Duodenal mucosa (tissue), 2 donors: ENCODE results near the gene VCX3B.
"Not testable (repeated sequence)": the region's sequence is repeated elsewhere in the genome, so short reads cannot be mapped to it uniquely, and the experiment has no call there.

Source experiments
- H3K27ac ChIP-seq: one replicate; pipeline ENCODE4 v1.7.0; 2013; ENCODE audit warnings: low read depth, low read length
- H3K27me3 ChIP-seq, 2 donors: one replicate each; pipeline ENCODE4 v1.7.0; 2013; ENCODE audit warnings: low read length in 2 of 2, control low read depth in 1 of 2; ENCODE audit not compliant: insufficient read depth in 2 of 2, control insufficient read depth in 1 of 2
- H3K36me3 ChIP-seq, 2 donors: one replicate each; pipeline ENCODE4 v1.7.0; 2013; ENCODE audit warnings: low read length in 2 of 2, control low read depth in 1 of 2; ENCODE audit not compliant: insufficient read depth in 2 of 2, control insufficient read depth in 1 of 2
- H3K4me1 ChIP-seq, 2 donors: one replicate each; pipeline ENCODE4 v1.7.0; 2013; ENCODE audit warnings: low read length in 2 of 2, control low read depth in 1 of 2; ENCODE audit not compliant: insufficient read depth in 2 of 2, control insufficient read depth in 1 of 2
- H3K4me3 ChIP-seq, 2 donors: one replicate each; pipeline ENCODE4 v1.7.0; 2013; ENCODE audit warnings: low read length in 2 of 2, low read depth in 1 of 2
- H3K9ac ChIP-seq, 2 donors: one replicate each; pipeline ENCODE4 v1.7.0; 2013; ENCODE audit warnings: low read length in 2 of 2, low read depth in 1 of 2
- H3K9me3 ChIP-seq, 2 donors: one replicate each; pipeline ENCODE4 v1.7.0; 2013; ENCODE audit warnings: low read length in 2 of 2, control low read depth in 1 of 2; ENCODE audit not compliant: control insufficient read depth in 1 of 2

Gene VCX3B

DNA sequence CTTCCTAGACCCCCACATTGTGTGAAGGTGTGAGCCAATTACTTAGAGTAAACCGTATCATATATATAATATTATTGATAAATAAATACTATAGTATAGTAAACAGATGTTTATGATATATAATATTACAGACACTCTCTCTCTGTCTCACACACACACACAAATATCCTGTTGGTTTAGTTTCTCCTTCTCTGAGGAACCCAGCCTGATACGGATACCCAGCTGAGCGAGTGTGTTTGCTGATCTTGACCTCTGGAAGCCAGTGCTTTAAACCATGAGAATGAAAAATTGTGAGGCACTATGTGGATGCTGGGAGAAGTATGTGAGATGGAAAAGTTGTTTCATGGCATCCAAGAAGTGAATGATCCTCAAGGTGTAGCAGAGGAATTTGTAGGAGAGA, at the start of gene VCX3B:
TSS of gene VCX3B (plus strand) at position 301 of the 400 bp plus-strand sequence. CDS start 621 bp downstream, outside the sequence.
- H3K36me3 ChIP-seq, H3K4me3 ChIP-seq, H3K27me3 ChIP-seq, H3K9ac ChIP-seq, H3K27ac ChIP-seq, H3K4me1 ChIP-seq, H3K9me3 ChIP-seq: not testable (repeated sequence)

DNA sequence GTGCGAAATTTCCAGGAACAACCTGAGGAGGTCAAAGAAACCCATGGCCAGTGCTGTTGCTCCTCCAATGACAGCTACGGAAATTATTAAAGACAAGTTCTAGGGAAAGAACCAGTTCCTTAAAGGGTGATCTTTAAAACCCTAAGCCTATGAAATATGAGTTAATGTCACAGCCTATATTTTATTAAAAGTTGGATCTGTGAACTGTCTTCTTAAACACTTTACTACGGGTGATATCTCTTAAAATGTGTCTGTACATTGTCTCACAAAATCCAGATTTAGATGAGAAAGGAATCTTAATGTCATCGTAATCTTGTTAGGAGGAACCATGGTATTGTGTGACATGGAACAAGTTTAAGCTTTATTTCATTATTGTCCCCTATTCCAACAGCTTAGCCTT, 46.3 kb upstream of the VCX3B start:
- Histone ChIP-seq H3K4me1 (no peaks in the 10 kb centered on the region), H3K36me3 (no peaks in the 10 kb centered on the region), H3K27ac (no peak overlapping the region), H3K9me3 (no peaks in the 10 kb centered on the region), H3K9ac (no peak overlapping the region), H3K4me3 (no peak overlapping the region), H3K27me3 (no peaks in the 10 kb centered on the region)

DNA sequence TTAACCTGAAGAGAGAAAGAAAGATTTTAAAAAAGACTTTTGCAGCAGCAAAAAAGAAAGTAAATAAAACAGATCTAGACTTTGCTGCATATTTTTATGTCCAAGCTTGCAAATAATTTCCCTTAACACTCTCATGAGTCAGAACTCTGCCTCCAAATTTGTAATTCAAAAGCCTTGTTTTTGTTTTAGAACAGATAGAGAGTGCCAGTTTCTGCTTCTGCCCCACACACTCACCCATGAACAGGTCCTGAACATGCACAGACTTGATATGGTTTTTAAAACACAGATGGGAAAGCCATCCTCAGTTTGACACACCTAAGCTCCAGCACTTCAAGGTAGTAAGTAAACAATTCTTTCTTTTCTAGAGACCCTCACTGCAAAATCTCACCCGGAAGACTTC, 39.7 kb upstream of the VCX3B start:
- Histone ChIP-seq H3K27ac (no peak overlapping the region), H3K27me3 (no peaks in the 10 kb centered on the region), H3K4me1 (no peaks in the 10 kb centered on the region), H3K36me3 (no peaks in the 10 kb centered on the region), H3K4me3 (no peak overlapping the region), H3K9ac (no peak overlapping the region), H3K9me3 (no peaks in the 10 kb centered on the region)

DNA sequence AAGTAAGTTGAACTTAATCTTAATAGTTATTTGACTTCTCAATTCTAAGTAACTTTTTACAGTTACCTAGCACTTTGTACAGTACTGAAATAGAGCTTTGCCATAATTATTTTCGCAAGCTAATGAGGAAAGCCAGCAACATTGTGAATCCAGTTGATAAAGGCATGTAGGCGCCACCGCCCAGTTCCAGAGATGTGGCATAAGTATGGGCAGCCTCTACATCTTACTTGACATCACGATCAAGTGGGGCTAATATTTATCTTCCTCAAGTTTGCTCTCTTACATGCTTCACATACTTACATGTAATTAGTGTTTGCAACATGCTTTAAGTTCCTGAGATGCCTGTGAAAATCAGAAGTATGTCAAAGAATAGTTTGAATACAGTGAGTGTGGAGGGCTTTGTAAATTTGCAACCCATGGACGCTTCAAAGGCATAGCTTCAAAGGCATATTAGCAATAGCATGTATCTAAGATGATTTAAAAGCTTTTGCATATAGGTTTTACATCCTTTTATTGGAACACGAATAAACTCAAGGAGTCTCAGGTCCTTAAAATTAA, 34.9 kb upstream of the VCX3B start:
- no peak overlapping the region for H3K4me3 ChIP-seq
- no peak overlapping the region for H3K9ac ChIP-seq

DNA sequence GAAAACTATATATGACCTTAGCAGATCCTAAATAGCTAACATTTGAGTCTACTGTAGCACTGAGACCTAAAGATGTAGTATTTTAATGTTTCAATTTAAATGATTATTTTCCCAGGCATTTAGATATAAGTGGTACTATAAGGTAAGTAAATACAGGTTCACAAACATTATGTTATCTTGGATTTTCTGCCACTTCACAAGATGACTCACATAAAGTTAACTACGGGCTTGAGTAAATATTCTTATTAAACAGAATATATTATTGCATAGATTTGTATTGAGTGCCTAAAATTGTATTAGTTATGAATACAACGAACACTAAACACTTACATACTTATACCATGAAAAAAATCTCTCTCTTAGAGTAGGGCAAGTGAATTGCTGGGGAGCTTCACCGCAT, 34.2 kb upstream of the VCX3B start:
- no peaks in the 10 kb centered on the region for H3K4me1 ChIP-seq
- no peak overlapping the region for H3K9ac ChIP-seq
- H3K9me3 ChIP-seq: peaks cover 0 to 2% of the 10 kb centered on the region in 2 donors
- no peak overlapping the region for H3K4me3 ChIP-seq
- H3K27me3 ChIP-seq: no peaks in the 10 kb centered on the region
- no peak overlapping the region for H3K27ac ChIP-seq
- H3K36me3 ChIP-seq: no peaks in the 10 kb centered on the region

More for the DNA sequence above, 34.9 kb upstream of the VCX3B start:
- Histone ChIP-seq H3K27me3 (no peaks in the 10 kb centered on the region), H3K36me3 (no peaks in the 10 kb centered on the region), H3K4me1 (no peaks in the 10 kb centered on the region), H3K9me3 (peaks cover 0 to 2% of the 10 kb centered on the region in 2 donors), H3K27ac (no peak overlapping the region)

DNA sequence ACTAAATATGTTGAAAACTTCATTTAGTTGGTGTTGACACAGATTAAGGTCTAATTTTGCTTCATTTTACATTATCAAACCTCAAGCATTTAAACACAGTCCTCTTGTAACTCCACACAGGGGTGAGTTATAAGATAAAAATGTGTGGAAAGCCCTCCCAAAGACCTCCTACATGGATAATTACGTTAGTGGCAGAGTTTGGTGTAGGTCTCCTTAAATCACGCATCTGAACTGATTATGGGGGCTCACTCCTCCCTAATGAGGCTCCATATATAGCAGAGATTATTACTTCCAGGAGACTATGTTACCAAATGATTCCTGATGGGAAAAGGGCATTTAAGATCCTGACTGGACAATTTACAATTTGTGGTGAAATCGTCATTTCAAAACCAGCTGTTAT, 32.2 kb upstream of the VCX3B start:
- Histone ChIP-seq H3K9me3 (peaks cover 0 to 2% of the 10 kb centered on the region in 2 donors), H3K27ac (no peak overlapping the region), H3K27me3 (no peaks in the 10 kb centered on the region), H3K4me1 (no peaks in the 10 kb centered on the region), H3K36me3 (no peaks in the 10 kb centered on the region), H3K4me3 (no peak overlapping the region), H3K9ac (no peak overlapping the region)

DNA sequence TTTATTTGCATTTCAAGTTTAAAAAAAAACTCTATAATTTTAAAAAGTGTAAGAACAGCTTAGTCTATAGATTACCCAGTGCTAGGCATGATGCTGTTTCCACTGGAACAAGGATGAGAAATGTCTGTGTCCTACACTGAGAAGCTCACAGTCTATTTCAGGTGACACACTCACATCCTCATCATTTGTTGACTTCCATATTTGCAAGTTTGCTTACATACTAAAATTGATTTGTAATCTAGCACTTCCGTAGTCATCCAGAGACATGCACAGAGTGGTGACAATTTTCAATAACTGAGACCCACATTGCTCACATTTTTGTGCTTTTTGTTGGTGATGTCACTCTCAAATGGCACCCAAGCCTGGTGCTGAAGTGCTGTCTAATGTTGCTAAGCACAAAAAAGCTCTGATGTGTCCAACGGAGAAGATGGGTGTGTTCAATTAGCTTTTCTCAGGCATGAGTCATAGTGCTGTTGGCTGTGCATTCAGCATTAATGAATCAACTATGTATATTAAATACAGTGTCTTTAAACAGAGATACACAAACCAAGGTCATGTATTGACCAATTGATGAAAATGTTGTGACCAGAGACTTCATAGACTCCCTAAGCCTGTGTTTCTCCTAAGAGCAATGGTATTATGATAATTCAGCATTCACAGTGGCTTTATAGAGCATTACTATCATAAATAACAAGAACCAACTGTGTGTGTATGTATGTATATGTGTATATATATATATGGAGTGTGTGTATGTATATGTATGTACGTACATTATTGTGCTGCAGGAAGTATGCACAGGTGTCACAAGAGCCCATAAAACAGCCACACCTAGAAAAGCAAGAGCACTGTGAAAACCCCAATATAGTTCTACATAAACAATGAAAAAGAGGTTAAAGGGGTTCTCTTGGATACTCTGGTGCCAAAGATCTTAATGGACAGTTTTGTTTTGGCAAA, 31.2 kb upstream of the VCX3B start:
- no peak overlapping the region for H3K27ac ChIP-seq
- no peaks in the 10 kb centered on the region for H3K4me1 ChIP-seq
- H3K9me3 ChIP-seq: peaks cover 0 to 2% of the 10 kb centered on the region in 2 donors
- no peaks in the 10 kb centered on the region for H3K27me3 ChIP-seq
- no peak overlapping the region for H3K9ac ChIP-seq
- H3K4me3 ChIP-seq: no peak overlapping the region
- no peaks in the 10 kb centered on the region for H3K36me3 ChIP-seq

DNA sequence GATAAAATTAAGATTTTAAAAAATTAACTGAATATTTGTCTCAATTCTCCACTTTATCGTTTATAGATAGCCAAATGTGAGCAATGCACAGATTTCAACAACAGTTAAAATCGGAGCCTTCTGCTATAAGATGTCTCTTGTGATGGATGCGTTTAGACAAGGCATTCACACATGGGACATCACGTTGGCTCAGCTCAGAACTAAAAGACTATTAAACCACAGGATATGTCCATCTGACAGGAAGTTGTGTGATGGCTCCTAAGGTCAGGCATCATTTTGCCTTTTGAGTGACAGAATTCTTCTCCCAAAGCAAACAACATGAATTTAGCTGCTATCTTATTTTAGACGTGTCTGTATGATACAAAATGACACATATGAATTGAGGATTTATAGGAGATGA, 17.3 kb upstream of the VCX3B start:
- no peaks in the 10 kb centered on the region for H3K27me3 ChIP-seq
- H3K9ac ChIP-seq: no peak overlapping the region
- no peak overlapping the region for H3K27ac ChIP-seq
- H3K36me3 ChIP-seq: no peaks in the 10 kb centered on the region
- no peak overlapping the region for H3K4me3 ChIP-seq
- H3K4me1 ChIP-seq: no peaks in the 10 kb centered on the region
- H3K9me3 ChIP-seq: no peaks in the 10 kb centered on the region

DNA sequence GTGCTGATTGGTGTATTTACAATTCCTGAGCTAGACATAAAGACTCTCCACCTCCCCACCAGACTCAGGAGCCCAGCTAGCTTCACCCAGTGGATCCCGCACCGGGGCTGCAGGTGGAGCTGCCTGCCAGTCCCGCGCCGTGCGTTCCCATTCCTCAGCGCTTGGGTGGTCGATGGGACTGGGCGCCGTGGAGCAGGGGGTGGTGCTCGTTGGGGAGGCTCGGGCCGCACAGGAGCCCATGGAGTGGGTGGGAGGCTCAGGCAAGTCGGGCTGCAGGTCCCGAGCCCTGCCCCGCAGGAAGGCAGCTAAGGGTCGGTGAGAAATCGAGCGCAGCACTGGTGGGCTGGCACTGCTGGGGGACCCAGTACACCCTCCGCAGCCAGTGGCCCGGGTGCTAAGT, 12.3 kb upstream of the VCX3B start:
- H3K9ac ChIP-seq, H3K36me3 ChIP-seq, H3K27me3 ChIP-seq, H3K9me3 ChIP-seq, H3K4me3 ChIP-seq, H3K4me1 ChIP-seq, H3K27ac ChIP-seq: not testable (repeated sequence)

DNA sequence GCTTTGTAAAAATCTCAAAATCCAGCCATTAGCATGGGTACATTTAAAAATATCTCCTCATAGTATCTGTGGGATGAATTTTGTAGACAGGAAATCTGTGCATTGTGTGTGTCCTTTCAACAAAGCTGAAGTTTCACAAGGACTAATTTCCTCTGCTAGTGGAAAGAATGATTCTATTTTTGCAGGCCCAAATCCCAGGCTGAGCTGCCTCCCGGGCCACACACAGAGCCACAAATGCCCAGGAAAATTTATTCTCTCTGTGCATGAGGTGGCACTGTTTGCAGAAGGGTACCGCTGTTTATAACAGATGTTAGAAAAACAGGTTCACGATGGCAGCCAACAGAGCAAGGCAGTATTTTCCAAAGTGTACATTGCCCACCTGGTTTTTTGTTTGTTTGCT, 11.0 kb upstream of the VCX3B start:
- no peak overlapping the region for H3K4me3 ChIP-seq
- H3K27me3 ChIP-seq: no peaks in the 10 kb centered on the region
- no peaks in the 10 kb centered on the region for H3K4me1 ChIP-seq
- H3K27ac ChIP-seq: no peak overlapping the region
- H3K9ac ChIP-seq: no peak overlapping the region
- no peaks in the 10 kb centered on the region for H3K36me3 ChIP-seq
- H3K9me3 ChIP-seq: no peaks in the 10 kb centered on the region
